Stimulated activated CD8-positive, alpha-beta memory T cell treated with anti-CD3 and anti-CD28 coated beads, Interleukin-4, amount 100 ng/mL, for 4 hours (primary cell): ENCODE results near the gene WDR48.

Experiments
- DNase-seq, 2 donors: peaks; one replicate each; pipeline ENCODE4 v3.0.0-alpha.2; 2020; ENCODE audit warnings: low read depth in 2 of 2, low spot score in 1 of 2

WDR48 gene

DNA sequence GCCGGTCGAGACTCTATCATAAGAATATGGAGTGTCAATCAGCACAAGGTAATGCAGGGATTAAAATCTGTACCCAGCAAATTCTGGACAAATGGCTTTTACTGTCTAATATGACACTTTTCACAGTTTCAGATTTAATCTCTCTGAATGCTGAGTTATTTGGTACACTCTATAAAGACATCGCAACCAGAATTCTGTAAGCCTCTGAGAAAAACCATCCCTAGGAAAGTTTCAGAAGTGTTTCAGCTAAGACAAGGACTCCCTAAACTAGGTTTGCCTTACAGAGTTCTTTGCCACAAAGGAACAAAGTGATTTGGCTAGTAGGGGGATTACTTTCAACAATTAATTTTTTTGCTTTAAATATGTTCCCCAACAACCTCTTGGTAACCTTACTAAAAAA is 11.3 kb downstream of the WDR48 start:
- DNase-seq, result no peak

DNA sequence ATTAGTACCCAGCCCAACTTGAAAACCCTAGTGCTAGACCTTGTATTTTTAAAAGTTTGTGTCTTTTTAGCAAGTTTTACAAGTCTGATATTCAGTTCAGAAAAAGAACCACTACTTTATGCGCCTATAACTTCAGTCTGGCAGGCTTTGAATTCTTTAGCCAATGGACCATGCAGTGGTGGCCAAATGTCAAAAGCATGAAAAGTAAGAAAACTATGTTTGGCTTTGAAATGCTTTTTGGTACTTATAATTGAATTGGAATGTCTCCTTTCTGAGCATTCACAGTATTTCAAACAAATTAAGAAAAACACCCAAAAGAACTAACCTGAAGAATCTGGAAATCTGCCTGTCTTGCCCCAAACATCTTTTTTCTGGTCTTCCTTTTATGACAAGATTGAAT is 12.8 kb downstream of the WDR48 start:
- DNase-seq, result no peak

DNA sequence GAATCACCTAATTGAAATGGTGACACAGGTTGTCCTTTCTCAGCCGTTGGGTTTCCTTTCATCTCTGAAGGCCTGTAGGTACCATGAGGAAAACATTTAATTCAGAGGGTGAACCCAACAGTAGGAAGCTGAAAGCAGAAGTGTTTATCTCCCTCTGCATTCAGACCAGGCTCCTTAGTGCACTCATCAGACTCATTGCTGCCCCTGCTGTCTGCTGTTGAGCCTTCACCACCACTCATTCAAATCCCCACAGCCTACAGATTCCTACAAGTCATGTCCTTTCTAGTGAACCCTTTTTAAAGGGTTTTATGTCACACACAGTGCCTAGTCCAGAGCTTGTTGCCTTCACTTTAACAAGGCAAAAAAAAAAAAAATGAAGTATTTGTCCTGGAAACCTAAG is 13.4 kb downstream of the WDR48 start:
- no peak for DNase-seq

DNA sequence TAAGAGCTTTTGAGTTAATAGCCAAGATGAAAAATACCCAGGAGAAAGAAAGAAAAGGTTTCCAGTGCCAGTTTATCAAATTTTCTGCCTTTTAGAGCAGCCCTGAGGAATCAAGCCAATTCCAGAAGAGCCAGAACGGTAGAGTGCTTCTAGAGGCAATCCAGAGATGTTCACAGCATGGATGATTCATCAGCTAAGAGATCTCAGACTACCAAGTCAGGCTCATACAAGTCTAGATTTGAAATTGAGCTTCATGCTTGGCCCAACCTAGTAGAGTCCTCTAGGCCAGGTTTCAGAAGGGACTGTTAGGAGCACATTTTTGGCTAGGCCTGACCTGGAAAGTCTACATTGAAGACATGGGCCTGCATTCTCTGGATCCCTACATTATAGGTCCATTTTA is 15.5 kb downstream of the WDR48 start:
- no peak for DNase-seq

DNA sequence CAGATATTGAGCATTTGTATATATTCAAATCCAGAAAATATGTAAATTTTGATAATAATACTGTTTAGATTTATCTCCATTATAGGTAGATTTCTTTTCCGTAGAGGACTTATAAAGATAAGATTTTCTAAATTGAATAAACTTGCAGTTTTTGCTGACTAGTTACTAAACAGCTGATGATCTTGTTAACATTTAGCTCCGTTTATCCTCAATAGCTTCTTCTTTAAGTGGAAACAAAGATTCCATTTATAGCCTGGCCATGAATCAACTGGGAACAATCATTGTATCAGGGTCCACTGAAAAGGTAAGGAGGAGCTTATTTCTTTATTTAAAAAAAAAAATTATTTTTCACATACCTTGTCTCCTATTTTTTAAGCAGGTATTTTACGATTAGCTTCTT is 16.7 kb downstream of the WDR48 start:
- DNase-seq, result no peak

DNA sequence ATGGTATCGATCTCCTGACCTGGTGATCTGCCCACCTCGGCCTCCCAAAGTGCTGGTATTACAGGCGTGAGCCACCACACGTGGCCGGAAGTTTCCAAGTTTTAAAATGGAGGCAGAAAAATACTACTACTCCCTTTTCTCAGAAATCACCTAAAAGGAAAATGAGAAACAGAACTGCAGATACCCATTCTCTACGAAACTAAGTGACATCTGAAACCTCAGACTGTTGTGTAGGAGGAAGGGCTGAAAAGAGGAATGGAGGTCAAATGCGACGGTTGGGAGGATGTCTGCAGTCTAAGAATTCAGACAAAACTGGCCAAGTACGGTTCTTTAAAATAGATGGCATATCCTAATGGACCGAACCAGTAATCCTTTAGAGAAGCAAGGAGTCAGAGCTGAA is 24.1 kb downstream of the WDR48 start:
- DNase-seq, result no peak

DNA sequence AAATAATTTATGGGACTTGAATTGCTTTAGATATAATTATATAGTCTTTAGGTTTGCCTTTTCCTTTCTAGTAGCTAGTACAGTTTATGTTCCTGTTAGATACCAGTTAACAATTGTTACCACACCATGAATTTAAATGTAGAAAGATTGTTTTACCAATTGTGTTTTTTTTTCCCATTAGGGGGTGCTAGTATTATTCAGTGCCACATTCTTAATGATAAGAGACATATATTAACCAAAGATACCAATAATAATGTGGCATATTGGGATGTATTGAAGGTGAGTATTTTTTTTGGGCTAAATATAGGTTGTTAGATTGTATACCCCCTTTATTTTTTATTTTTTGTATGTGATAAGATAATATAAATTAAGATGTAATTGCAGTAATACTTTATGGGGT is 27.7 kb downstream of the WDR48 start:
- DNase-seq, result no peak

DNA sequence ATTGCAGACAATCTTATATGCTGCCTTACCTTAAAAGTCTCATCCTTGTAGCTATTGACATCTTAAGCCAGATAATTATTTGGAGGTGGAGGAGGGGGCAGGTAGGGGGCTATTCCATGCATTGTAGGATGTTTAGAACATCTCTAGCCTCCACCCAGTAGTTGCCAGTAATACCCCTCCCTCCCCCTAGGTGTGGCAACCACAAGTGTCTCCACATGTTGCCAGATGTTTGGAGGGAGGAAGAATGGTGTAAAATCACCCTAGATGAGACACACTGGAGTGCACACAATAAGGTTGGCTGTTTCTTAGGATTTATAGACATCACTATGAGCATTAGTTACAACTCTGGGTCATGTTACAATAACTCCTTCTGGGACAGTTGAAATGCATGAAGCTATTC is 28.2 kb downstream of the WDR48 start:
- no peak for DNase-seq

DNA sequence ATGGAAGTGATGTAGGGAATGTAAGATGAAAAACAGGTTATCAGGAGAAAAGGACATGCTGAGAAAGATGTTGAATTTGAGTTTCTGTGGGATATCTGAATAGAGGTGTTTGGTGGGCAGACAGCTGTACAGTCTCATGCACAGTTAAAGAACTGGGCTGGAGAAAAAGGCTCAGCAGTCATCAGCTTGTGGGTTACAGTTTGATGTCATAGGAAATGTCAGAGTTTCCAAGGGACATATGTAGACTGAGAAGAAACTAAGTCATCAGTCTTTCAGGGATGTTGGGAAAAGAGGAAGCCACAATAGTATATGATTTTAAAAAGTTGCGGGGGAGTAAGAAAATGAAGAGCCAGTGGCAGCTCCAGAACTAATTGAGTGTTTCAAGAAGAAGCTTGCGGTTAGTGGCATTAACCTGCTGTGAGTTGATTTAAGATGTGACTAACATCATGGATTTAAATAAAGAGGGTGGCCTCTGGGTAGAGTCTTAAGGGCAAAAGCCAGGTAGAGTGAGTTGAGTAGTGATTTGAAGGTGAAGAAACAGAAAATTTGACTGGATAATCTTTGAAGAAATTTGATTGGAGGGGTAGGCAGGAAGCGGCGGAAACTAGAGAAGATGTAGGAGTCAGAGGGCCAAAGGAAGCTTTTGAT is 31.0 kb downstream of the WDR48 start:
- DNase-seq, result no peak

DNA sequence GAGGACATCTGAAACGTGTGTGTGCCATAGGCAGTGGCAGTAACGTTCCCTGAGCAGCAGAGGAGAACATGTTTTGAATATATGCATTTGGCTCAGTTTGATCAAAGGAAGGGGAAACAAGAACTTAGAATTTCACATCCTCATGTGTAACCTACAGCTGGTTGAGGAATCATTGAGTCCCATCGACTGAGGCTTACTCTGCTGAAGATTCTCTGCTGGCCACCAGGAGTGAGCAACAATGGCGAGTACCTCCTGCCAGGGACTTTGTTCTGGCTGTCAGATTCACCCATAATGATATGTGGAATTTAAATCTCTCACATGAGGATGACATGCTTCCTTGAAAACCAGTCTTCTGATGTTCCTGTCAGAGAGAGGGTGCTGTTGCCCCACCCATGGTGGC is 34.3 kb downstream of the WDR48 start:
- DNase-seq, result no peak

DNA sequence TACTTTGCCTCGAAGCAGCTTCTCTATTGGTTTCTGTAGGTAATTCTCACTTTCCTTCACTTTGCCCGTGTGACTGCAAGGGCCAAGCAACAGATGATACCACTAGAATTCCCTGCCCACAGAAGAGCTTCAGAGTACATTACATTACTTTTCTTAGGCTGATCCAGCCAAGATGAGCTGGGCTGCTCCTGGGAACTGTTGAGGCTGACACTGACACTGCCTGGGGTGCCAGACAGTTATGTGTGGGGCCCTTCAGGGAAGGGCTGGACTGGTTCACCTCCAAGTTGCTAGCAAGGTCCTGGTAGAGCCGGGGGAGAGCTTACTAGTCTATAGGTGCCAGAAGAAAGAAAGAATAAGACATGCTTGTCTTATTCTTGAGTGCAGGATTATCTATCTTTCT is 36.6 kb downstream of the WDR48 start:
- no peak for DNase-seq

DNA sequence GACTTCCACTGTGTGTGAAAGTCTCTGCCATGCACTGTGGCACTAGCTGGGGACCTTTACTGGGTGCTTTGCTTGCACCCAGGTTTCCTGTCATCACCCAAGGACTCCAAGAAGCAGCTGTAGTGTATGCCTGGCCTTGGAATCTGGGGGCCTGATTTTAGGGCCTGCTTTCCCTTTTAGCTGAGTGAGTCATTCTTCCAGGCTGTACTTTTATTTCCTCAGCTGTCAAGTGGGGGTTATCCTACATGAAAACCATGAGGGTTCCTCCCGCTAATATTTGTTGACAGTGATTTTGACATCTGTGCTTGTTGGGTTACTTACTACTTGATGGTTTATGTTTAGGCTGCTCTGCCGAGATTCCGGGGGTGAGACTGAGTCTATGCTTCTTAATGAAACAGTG is 37.1 kb downstream of the WDR48 start:
- no peak for DNase-seq

DNA sequence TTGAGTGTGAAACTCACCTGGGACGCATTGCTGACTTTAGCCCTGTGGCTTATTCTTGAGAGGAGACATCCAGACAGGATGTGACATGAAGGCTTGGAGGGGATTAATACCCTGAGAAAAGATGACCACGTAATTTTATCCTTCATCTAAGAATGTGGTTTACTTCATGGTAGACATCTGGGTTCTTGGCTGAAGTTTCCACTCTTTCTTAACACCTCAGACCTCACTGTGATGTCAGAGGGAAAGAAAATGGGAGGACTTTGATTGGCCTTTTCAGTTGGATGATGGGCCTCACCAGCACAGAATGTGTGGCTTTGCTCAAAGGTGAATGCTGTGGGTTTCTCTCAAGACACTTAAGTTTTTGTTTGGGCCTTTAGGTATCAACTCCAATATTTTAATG is 39.1 kb downstream of the WDR48 start:
- DNase-seq, result no peak

DNA sequence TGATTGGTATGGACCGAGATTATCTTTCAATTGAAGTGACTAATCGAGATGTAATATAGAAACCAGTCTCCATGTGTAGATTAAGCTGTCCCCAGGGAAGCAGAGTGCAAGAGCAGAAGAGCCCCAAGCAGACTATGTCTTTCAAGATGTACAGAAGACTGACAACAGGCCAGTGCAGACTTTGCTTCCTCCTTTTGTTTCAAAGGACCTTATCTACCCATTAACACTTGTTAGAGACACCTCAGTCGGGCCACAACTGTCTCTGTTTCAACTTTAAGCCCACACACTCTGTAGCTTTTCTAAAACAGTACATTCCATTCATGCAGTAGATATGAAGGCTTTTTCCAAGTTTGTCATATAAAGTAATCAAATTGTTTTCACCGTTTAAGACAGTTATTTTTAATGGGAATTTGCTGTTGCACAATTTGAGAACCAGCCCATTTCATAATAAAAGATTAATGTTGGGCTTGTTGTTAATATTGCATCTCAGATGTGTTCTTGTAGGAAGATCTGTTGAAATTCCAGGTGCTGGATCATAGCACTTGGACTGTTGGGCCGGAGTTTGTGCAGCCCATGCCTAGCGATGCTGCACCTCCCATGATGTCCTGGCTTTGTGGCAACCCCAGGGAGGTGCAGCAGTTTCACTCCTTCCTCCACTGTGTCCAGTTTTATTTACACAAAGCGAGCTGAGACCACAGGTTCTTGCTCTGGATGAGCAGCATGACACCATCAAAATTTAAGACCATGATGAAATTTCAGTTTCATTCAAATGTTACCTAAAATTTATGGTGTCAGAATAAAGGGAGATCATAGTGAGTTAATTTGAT is 43.2 kb downstream of the WDR48 start:
- DNase-seq, result no peak

DNA sequence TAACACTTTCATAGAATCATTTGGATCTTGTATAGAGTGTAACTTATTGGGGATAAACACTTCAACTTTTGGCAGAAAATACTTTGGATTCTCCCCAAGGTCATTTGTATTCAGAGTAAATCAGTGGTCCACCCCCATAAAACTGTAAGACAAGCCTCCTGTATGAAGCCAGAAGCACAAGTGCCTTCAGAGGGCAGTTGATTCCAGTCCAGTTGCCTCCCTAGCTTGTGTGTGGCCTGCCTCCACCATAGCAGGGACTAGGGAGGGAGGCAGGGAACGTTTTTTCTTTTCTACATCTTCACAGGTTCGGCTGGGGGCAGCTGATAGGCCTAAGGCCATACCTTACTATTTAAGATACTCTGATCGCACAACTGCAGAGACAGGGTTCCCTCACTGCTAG is 44.0 kb downstream of the WDR48 start:
- DNase-seq, result no peak

DNA sequence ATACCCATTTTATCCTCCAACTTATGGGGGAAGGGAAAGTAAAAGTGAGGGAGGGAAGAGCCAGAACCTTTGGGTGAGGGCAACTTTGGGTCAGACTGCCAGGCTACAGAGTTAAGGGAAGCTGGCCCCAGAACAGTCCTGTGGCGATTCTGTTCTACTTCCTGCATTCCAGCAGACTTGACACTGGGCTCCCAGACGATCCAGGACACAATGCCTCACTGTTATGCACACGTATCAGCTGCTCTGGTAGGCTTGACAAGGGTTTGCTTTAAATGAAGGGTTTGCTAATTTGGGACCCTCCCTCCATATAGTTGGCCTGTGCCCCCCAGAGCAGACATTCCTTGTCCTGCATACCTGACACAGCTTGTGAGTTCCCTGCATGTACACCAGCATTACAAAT is 45.0 kb downstream of the WDR48 start:
- no peak for DNase-seq

DNA sequence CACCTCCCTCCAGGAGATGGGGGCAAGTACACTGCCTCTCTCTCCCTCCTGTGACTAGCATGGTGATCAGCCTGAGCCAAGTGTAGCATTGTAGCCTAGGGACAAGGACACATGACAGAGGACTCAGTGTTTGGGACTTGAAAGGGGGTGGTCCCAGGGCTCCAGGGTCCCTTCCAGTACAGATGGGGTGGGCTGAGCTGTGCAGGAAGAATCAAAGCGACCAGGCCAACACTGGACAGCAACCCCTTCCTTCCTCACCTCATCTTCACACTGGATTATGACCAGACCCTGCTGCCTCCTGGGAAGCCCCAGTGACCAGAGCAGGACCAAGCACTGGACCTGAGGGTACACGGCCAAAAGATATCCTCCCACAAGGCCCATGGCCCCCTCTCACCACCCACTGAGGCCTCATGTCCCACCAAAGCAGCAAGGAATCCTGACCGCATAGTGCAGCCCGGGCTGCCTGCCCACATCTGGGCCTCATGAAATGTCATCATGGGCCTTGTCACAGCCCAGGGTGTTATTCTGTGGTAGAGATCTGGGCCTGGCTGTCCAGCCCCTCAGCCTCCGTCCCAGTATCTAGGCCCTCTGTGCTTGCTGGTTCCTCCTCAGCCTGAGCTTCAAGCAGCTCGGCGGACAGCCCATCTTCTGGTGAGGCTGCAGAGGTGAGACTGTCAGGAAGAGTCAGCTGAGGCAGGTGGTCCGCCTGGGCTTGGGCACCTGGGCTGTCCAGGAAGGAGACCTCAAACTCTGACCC is 46.1 kb downstream of the WDR48 start:
- no peak for DNase-seq

DNA sequence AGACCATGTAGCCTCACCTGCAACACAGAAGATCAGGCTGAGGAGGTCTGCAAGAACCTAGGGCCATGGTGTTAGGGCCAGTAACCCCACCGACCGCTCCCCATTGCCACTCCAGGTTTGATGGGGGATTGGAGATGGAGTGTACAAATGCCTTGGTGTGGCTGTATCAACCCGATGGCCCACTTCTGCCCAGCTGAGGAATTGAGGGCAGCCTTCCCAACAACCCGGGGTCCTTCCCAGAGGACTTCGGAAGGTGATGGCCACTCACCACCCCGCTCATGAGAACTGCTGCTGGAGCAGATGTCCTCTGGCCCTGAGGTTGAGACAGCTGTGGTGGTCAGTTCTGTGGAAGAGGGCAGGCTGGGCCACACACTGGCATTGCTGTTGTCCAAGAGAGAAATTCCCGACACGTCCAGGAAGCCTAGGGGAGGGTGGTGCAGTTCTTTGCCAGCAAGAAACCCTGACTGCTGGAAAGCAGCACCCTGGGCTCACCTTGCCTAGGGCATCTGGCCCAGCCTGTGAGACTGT is 46.7 kb downstream of the WDR48 start:
- no peak for DNase-seq

DNA sequence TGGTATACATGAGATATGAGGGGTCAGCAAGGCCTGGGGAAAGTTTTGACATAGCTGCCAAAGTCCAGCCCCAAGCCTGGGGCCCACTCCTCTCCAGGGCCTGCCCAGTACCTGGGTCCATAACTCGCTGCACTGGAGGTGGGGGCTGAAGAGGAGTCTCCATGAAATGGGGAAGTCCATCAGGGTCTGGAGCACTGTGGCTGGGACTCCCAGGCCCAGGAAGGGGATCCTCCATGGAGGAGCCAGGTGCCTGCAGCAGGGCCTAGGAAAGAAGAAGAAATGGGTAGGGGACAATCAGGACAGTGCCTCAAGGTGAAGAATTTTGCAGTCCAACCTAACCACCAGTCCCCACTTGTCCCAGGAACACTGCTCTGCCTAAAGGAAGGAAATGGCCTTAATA is 47.4 kb downstream of the WDR48 start:
- no peak for DNase-seq

DNA sequence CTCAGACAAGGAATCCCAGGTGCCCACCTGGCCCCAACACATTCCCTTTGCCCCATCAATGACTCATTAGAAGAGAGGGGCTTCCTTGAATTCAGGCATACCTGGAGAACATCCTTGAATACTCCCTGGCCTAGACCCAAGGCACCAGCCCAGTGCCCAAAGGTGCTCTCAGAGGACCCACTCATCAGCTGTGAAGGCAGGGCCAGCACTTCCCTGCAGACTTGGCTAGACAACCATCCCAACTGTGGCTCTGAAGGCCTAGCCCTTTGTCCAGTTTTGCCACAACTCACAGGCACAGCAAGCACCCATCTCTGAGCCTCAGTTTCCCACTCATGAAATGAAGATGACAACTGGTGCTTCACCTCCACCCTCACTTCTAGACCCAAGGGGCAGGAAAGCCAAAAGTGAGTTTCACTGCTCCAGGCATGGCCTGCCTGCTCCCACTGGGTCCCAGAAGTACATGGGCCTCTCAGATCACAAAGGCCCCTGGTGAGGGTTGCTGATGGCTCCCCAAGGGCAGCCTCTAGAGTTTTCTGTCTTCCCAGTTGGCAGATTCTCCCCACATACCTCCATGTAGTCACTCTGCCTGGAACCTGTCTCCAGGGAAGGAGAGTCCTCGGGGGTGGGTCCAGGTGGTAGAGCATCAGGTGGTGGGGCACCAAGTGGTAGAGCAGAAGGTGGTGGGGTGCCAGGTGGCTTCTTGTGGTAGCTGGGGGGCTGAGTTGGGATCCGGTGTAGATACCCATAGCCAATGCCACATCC is 48.1 kb downstream of the WDR48 start:
- DNase-seq, result no peak

DNA sequence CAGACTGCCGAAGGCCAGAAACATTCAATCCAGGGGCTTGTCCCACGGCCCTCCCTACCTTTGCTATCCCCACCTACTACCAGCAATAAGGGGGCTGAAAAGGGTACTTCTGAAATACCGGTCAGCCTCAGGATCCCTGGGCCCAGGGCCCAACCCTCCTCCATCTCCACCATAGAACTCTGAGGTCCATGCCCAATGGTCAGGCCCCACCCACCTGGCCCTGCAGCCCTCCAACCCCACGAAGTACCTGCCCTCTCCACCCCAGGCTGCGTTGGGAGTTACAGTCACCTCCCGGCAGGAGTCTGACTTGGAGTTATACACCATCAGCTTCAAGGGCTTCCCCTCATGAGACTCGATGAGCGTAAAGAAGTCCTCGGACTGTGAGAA is 48.7 kb downstream of the WDR48 start:
- DNase-seq, result no peak
